GM06990 (cell line): ENCODE measurements around the gene PRSS56.
"Not testable (repeated sequence)": the region's sequence is repeated elsewhere in the genome, so short reads cannot be mapped to it uniquely, and the experiment has no call there.

Experiments used
- DNase-seq: peaks from one replicate; pipeline ENCODE4 v3.0.0-alpha.2; 2011; ENCODE audit not compliant: insufficient read length; ENCODE audit errors: extremely low read depth
- H3K27me3 ChIP-seq: replicated peaks from 2 replicates; pipeline ENCODE4 v1.6.0; 2011; ENCODE audit warnings: low read length; ENCODE audit not compliant: control insufficient read depth, insufficient read depth
- H3K36me3 ChIP-seq: 2 replicates; pipeline ENCODE4 v1.5.1; 2011; ENCODE audit warnings: low read length; ENCODE audit not compliant: control insufficient read depth, insufficient read depth
- H3K4me3 ChIP-seq: replicated peaks from 2 replicates; pipeline ENCODE4 v1.5.1; 2011; ENCODE audit warnings: low read depth, mild to moderate bottlenecking, control low read depth, low read length
- TF ChIP-seq, protein P1 (sequence below): IDR thresholded peaks from 2 replicates; pipeline ENCODE4 v1.5.1; 2011; ENCODE audit warnings: low read length, control low read depth, mild to moderate bottlenecking, inconsistent platforms; ENCODE audit not compliant: insufficient read depth, poor library complexity, severe bottlenecking

Gene PRSS56

DNA sequence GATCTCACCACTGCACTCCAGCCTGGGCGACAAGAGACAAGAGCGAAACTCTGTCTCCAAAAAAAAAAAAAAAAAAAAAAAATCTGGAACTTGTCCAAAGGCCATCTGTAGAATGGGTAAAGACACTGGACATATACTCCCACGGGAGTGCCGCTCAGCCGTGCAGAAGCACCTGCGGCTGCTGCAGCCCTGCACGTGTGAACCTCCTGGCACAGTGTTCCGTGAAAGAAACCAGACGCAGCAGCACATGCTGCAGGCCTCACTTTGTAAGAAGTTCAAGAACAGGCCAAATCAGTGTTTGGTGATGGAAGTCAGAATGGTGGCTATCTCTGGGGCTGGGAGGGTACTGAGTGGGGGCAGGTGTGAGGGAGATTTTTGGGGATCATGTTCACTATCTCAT is 12.2 kb downstream of the PRSS56 start:
- DNase-seq, result no peak
- TF ChIP-seq, protein P1, sequence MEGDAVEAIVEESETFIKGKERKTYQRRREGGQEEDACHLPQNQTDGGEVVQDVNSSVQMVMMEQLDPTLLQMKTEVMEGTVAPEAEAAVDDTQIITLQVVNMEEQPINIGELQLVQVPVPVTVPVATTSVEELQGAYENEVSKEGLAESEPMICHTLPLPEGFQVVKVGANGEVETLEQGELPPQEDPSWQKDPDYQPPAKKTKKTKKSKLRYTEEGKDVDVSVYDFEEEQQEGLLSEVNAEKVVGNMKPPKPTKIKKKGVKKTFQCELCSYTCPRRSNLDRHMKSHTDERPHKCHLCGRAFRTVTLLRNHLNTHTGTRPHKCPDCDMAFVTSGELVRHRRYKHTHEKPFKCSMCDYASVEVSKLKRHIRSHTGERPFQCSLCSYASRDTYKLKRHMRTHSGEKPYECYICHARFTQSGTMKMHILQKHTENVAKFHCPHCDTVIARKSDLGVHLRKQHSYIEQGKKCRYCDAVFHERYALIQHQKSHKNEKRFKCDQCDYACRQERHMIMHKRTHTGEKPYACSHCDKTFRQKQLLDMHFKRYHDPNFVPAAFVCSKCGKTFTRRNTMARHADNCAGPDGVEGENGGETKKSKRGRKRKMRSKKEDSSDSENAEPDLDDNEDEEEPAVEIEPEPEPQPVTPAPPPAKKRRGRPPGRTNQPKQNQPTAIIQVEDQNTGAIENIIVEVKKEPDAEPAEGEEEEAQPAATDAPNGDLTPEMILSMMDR, result no peak

DNA sequence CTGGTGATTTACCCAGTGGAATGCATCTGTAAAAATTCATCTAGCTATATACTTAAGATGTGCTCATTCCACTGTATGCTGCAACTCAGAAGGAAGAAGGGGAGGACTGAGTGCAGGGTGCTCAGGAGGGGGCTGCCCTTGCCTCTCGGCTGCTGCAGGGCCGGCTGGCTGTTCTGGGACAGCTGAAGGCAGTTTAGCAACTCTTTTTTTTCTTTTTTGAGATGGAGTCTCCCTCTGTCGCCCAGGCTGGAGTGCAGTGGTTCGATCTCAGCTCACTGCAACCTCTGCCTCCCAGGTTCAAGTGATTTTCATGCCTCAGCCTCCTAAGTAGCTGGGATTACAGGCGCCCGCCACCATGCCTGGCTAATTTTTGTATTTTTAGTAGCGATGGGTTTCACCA is 12.6 kb downstream of the PRSS56 start:
- DNase-seq, H3K27me3 ChIP-seq, H3K36me3 ChIP-seq, H3K4me3 ChIP-seq: not testable (repeated sequence)

More for the DNA sequence above, 12.2 kb downstream of the PRSS56 start:
- no peaks in the 10 kb centered on the region for H3K36me3 ChIP-seq
- no peaks in the 10 kb centered on the region; the same call in 1 of the 2 replicates for H3K27me3 ChIP-seq
- no peak overlapping the region for H3K4me3 ChIP-seq

DNA sequence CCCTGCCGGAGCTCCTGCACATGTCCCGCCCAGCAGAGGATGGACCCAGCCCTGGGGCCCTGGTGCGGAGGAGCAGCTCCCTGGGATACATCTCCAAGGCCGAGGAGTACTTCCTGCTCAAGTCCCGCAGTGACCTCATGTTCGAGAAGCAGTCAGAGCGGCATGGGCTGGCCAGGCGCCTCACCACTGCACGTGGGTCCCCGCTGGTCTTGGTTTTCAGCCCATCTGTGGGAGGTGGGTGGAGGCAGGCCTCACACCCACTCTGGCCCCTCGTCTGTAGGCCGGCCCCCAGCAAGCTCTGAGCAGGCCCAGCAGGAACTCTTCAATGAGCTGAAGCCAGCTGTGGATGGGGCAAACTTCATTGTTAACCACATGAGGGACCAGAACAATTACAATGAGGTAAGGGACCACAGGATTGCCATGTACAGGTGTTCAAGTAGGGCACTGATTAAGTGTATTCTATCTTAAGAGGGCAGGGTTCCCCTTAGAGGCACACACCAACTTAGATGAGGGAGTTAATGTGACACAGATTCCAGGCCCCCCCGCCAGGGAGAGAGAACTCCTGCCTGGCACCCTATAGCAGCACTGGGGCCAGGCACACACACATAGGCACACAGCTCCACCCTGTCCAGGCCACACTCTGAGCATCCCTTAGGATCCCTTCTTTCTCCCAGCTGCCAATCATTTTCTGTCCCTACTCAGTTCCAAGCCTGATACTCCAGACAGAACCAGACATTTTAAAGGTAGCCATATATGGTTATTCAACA is 13.9 kb downstream of the PRSS56 start:
- no peak for DNase-seq
- no peaks in the 10 kb centered on the region for H3K36me3 ChIP-seq
- H3K27me3 ChIP-seq, result no peaks in the 10 kb centered on the region; the same call in 1 of the 2 replicates
- no peak overlapping the region for H3K4me3 ChIP-seq
- TF ChIP-seq, protein P1, result no peak

DNA sequence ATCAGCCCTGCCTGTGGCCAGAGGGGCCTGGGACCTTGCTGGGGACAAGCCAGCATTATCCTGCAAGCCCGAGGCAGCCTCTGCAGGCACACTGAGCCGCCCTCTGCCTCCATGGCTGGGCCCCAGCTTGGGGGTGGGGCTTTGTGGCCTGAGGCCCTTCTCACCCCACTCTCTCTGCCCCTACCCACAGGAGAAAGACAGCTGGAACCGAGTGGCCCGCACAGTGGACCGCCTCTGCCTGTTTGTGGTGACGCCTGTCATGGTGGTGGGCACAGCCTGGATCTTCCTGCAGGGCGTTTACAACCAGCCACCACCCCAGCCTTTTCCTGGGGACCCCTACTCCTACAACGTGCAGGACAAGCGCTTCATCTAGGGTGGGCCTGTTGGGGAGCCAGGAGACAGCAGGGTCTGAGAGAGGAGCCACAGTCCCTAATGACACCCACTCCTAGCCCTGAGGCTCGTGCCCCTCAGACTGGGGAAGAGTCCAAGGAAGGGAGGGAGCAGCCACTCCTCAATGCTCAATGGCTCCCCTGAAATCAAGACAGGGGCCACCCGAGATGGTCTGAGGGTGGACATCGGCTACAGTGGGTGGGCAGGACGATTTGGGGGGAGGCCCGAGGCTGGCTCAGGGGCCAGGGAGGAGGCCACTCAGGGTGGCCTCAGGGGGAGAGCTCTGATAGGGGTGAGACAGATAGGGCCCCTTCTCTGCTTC is 14.9 kb downstream of the PRSS56 start:
- TF ChIP-seq, protein P1, result no peak
- H3K4me3 ChIP-seq, result no peak overlapping the region
- no peak for DNase-seq
- no peaks in the 10 kb centered on the region for H3K36me3 ChIP-seq
- H3K27me3 ChIP-seq, result no peaks in the 10 kb centered on the region; the same call in 1 of the 2 replicates

DNA sequence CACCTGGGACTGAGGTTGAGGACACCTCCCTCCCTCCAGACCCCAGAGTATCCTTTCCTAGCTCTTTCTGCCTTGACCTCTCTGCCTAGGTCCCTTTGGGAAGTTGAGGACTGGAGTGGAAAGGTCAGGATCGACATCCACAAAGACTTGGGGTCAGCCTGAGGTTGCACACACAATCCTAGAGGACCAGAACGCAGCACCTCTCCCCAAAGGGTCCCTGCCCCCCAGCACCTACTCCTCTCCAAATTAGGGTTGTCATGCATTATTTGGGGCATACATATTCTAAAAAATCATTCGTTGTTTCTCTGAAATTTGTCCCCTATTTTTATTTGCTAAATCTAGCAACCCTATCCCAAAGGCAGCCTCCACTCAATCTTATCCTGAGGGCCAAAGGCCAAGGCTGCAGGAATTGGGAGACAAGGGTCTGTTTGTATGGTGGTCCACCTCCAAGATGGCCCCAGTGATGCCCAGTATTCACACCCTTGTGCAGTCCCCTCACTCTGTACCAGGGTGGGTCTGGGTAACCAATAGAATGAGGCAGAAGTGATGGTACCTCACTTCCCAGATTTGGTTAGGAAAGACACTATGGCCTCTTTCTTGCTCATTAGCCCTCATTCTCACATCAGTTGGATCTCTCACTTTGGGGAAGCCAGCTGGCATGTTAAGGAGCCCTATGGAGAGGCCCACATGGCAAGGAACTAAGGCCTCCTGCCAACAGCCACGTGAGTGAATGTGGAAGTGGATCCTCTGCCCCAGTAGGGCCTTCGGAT is 15.8 kb downstream of the PRSS56 start:
- DNase-seq, result no peak
- Histone ChIP-seq H3K27me3 (no peaks in the 10 kb centered on the region; the same call in 1 of the 2 replicates), H3K4me3 (no peak overlapping the region), H3K36me3 (no peaks in the 10 kb centered on the region)
- TF ChIP-seq, protein P1, result no peak

DNA sequence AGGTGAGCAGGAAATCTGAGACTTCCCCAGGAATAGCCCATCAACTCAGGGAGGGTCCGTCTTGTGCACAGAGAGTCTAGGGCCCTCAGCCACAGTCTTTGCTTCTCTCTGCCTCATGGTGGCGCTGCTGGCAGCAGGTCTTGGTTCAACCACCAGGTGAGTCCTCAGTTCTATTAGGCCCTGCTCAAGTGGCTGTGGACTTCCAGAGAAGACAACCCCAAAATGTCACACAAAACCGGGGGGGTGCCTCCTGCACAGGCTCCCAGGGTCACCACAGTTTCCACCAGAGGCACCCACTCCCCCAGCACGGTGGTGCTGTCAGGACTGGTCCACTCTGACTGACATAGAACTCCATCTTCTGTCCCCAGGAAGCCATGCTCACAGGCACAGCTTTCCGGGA is 16.9 kb downstream of the PRSS56 start:
- no peaks in the 10 kb centered on the region for H3K27me3 ChIP-seq
- DNase-seq, result no peak
- no peak overlapping the region for H3K4me3 ChIP-seq
- TF ChIP-seq, protein P1, result peak; percentile 57
- H3K36me3 ChIP-seq, result no peaks in the 10 kb centered on the region
